Middle frontal gyrus (tissue), 1 donor: ENCODE measurements around the gene GNMT.

Experiments
- DNase-seq: peaks from one replicate; pipeline ENCODE4 v3.0.0-alpha.2; 2015; ENCODE audit warnings: low spot score; ENCODE audit errors: extremely low spot score

GNMT gene

GRCh38 chr6:42960243-42961019 is at the start of gene GNMT:
GNMT (plus strand) TSS chr6:42960754; CDS start chr6:42960768, 14 bp downstream.
- no peak for DNase-seq

DNA sequence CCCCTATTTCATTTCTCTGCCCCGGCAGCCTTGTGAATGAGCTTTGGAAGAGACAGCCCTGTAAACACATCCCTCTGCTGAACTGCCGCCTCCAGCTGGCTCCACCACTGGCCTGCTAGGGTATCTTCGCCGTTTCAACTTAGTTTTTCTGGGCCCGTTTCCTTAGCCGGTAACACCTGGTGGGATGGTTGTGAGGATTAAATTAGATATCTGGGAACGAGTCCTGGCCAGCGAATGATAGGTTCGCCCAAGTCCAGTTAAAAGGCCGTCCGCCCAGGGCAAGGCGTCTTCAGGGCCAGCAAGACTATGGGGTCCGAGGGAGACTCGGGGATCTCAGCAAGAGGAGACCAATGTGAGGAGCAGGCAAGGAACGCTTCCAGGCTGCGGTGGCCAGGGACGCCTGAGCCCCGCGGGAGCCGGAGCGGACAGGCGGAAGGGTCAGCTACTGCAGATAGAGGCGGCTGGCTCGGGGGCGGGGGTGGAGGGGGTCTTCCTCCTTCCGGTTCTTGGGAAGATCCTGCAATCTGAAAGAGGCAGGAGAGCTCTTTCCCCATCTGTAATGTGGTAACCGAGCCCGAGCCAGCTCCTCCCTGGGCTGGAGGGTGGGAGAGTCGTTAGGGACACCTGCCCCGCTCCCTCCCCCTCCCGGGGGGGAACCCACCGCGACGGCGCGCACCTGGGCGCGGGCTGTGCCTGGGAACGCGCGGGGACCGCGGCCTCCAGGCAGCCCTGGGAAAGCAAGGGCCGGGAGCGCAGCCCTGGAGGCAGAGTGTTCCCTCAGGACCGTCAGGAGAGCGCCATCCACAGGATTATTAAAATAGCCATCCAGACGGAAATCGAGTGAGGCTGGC is 49.2 kb upstream of the GNMT start:
- no peak for DNase-seq

GRCh38 chr6:42914546-42914945 is 46.0 kb upstream of the GNMT start:
- no peak for DNase-seq

GRCh38 chr6:42915732-42916131 is 44.8 kb upstream of the GNMT start, which contains the start of gene PTCRA:
PTCRA (plus strand) TSS chr6:42916053; CDS start chr6:42916070, 17 bp downstream.
- no peak for DNase-seq

DNA sequence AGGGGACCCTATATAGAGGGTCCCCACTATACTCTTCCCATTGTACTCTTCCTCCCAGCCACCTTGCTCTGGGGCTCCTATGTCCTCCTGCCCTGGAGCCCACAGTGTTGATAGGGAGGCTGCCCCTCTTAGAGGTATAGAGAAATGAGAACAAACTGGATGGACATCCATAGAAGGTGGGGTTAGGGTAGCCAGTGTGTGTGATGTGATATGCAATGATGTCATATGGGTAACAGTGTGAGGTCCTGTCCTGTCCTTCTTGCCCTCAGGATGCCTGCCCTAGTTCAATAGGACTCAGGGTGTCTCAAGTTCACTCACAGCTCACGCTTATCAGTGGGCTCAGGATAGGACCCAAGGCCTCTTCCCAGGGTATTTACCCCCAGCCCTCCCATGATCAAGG is 44.3 kb upstream of the GNMT start:
- no peak for DNase-seq

- no peak for DNase-seq
These were observed 38.8 kb upstream of the GNMT start for GRCh38 chr6:42921801-42922200.

DNA sequence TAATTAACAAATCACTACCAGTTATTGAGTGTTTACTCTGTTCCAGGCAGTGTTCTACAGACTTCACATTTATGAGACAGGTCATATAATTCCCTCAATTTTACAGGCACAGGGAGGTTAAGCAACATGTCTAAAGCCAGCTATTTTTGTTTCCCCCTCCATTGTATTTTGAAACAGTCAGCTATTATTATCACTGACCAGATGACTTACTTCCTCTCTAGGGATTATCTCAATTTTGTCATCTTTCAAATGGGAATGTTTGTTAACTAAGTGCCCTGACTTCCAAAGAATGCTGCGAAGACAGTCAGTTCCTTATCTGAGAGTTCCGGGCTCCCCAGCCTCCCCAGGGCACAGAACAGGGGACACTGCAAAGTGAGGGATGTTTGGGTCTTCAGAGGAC is 36.9 kb upstream of the GNMT start:
- no peak for DNase-seq

DNA sequence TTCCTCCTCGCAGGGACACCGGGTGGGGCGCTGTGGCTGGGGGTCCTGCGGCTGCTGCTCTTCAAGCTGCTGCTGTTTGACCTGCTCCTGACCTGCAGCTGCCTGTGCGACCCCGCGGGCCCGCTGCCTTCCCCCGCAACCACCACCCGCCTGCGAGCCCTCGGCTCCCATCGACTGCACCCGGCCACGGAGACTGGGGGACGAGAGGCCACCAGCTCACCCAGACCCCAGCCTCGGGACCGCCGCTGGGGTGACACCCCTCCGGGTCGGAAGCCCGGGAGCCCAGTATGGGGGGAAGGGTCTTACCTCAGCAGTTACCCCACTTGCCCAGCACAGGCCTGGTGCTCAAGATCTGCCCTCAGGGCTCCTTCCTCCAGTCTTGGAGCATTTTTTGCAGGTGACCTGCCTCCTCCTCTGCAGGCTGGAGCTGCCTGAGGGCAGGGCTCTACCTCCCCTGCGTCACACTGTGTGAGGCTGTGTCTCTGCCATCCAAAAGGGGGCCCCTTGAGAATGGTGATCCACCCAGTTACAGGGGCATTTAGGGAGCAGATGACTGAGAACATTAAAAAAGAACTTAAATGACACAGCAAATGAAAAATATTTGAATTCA is 35.2 kb upstream of the GNMT start:
- no peak for DNase-seq

DNA sequence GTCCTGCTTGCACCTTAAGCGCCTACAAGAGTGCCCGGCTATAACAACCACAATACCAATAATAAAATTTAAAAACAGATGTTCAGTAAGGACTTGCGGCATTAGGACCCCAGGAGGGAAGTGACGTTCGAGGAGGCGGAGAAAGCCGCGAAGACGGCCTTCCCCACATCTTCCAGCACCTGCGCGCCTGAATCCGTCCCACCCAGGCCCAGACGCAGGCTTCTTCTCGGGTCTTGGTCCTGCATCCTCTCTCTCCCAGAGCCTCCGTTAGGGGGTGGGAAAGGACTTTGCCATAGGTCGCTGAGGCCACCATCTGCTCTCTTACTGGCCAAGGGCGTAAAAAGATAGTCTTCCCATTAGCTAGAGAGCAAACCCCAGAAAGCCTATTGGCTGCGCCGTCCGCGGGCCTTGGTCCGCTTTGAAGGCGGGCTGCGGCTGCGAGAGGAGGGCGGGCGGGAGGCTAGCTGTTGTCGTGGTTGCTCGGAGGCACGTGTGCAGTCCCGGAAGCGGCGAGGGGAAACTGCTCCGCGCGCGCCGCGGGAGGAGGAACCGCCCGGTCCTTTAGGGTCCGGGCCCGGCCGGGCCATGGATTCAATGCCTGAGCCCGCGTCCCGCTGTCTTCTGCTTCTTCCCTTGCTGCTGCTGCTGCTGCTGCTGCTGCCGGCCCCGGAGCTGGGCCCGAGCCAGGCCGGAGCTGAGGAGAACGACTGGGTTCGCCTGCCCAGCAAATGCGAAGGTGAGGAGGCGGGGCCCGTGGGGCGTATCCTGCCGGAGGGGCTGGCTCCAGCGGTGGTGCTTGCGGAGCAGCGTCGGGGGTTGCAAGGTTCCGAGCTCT is 31.4 kb upstream of the GNMT start, which contains the start of gene CNPY3:
Gene CNPY3 (plus strand): TSS at position 495 of the 835 bp plus-strand sequence. CDS start 91 bp downstream, at position 586.
- DNase-seq, result peak; percentile 91

- peak; percentile 7 for DNase-seq
These were observed 30.7 kb upstream of the GNMT start for GRCh38 chr6:42929821-42930360.

GRCh38 chr6:42932412-42932811 is 28.1 kb upstream of the GNMT start:
- DNase-seq, result no peak

GRCh38 chr6:42933205-42933604 is 27.3 kb upstream of the GNMT start:
- DNase-seq, result no peak

GRCh38 chr6:42935322-42935721 is 25.2 kb upstream of the GNMT start:
- DNase-seq, result no peak

GRCh38 chr6:42936398-42936797 is 24.2 kb upstream of the GNMT start:
- no peak for DNase-seq

GRCh38 chr6:42937548-42938427 is 22.8 kb upstream of the GNMT start:
- DNase-seq, result no peak

DNA sequence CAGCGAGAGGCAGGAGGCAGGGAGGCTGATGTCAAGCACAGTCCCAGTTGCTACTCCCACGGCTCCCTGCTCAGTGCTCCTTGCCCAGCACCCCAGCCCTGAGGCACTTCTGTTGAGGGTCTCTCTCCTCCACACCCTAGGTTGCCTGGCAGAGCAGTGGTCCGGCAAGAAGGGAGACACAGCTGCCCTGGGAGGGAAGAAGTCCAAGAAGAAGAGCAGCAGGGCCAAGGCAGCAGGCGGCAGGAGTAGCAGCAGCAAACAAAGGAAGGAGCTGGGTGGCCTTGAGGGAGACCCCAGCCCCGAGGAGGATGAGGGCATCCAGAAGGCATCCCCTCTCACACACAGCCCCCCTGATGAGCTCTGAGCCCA is 22.1 kb upstream of the GNMT start:
- DNase-seq, result no peak

DNA sequence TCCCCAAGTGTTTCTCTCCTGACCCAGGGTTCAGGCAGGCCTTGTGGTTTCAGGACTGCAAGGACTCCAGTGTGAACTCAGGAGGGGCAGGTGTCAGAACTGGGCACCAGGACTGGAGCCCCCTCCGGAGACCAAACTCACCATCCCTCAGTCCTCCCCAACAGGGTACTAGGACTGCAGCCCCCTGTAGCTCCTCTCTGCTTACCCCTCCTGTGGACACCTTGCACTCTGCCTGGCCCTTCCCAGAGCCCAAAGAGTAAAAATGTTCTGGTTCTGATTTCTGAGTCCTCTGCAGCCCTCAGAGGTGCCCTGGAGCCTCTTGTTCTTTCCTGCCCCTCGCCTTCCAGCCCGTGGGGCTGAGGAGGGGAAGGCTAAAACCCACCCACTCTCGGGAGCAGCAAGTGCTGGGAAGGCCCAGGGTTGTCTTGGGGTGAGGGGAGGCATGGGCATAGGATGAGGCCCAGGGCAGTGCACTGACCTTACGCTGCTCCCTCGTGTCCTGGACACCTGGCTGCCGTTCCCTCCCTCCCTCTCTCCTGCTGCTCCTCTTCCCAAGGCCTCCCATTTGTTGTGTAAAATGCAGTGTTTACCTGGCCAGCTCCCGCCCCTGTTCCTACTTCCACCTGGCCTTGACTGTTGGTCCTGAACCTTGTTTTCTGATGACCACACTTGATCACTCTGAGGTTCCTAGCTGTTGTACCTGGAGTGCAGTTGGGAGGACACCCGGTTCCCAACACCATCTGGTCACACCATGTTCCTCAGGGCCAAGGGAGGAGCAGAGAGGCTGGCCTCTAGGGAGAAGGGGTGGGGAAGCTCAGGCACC is 21.4 kb upstream of the GNMT start:
- DNase-seq, result no peak

GRCh38 chr6:42939810-42940167 is 20.8 kb upstream of the GNMT start:
- no peak for DNase-seq

GRCh38 chr6:42940493-42941045 is 20.0 kb upstream of the GNMT start:
- no peak for DNase-seq
